PFSK-1 (cell line): ENCODE results near the gene MUC20.

Experiments
- FOXP2 ChIP-seq: optimal IDR thresholded peaks from 2 replicates; pipeline ENCODE3; 2011; ENCODE audit warnings: borderline replicate concordance, control low read depth, inconsistent platforms; ENCODE audit not compliant: insufficient read depth; ENCODE audit errors: extremely low read length, extremely low read depth
- POLR2AphosphoS5 ChIP-seq: IDR thresholded peaks from 2 replicates; pipeline ENCODE4 v1.6.1; 2012; ENCODE audit warnings: low read depth, mild to moderate bottlenecking, control low read depth, low read length, moderate library complexity
- SIN3A ChIP-seq: IDR thresholded peaks from 2 replicates; pipeline ENCODE4 v1.6.1; 2012; ENCODE audit warnings: mild to moderate bottlenecking, low read length, moderate library complexity, borderline replicate concordance; ENCODE audit not compliant: insufficient read depth
- TAF1 ChIP-seq: IDR thresholded peaks from 2 replicates; pipeline ENCODE4 v1.6.1; 2012; ENCODE audit warnings: low read length, control low read depth, borderline replicate concordance; ENCODE audit not compliant: insufficient read depth
- TF ChIP-seq, protein P1 (sequence below), 2 experiments: IDR thresholded peaks; 2 replicates each; pipeline versions ENCODE4 v1.6.1 to v1.8.0; 2011 to 2012; ENCODE audit warnings: low read depth in 2 of 2, low read length in 2 of 2, control low read depth in 1 of 2, inconsistent platforms in 1 of 2, mild to moderate bottlenecking in 1 of 2, moderate library complexity in 1 of 2; ENCODE audit not compliant: insufficient read depth in 1 of 2

Gene MUC20

GRCh38 chr3:195736866-195737490 lies 16.2 kb downstream of the MUC20 start:
- TF ChIP-seq, protein P1, sequence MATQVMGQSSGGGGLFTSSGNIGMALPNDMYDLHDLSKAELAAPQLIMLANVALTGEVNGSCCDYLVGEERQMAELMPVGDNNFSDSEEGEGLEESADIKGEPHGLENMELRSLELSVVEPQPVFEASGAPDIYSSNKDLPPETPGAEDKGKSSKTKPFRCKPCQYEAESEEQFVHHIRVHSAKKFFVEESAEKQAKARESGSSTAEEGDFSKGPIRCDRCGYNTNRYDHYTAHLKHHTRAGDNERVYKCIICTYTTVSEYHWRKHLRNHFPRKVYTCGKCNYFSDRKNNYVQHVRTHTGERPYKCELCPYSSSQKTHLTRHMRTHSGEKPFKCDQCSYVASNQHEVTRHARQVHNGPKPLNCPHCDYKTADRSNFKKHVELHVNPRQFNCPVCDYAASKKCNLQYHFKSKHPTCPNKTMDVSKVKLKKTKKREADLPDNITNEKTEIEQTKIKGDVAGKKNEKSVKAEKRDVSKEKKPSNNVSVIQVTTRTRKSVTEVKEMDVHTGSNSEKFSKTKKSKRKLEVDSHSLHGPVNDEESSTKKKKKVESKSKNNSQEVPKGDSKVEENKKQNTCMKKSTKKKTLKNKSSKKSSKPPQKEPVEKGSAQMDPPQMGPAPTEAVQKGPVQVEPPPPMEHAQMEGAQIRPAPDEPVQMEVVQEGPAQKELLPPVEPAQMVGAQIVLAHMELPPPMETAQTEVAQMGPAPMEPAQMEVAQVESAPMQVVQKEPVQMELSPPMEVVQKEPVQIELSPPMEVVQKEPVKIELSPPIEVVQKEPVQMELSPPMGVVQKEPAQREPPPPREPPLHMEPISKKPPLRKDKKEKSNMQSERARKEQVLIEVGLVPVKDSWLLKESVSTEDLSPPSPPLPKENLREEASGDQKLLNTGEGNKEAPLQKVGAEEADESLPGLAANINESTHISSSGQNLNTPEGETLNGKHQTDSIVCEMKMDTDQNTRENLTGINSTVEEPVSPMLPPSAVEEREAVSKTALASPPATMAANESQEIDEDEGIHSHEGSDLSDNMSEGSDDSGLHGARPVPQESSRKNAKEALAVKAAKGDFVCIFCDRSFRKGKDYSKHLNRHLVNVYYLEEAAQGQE (IDR thresholded peaks at IDR 0.05; ENCODE audit: insufficient read depth in 1 of 2, low read depth in 2 of 2, low read length in 2 of 2) = no peak
- TF ChIP-seq POLR2AphosphoS5 (no peak), FOXP2 (no peak), TAF1 (no peak), SIN3A (no peak)

- no peak for TF ChIP-seq SIN3A
- TF ChIP-seq FOXP2 = no peak
- TF ChIP-seq, protein P1 (IDR thresholded peaks at IDR 0.05; ENCODE audit: insufficient read depth in 1 of 2, low read depth in 2 of 2, low read length in 2 of 2) = no peak
- no peak for TF ChIP-seq TAF1
These were observed 17.7 kb downstream of the MUC20 start for GRCh38 chr3:195738274-195739044.

- no peak for TF ChIP-seq TAF1
- TF ChIP-seq SIN3A = no peak
- TF ChIP-seq POLR2AphosphoS5 = no peak
- TF ChIP-seq, protein P1 (IDR thresholded peaks at IDR 0.05; ENCODE audit: insufficient read depth in 1 of 2, low read depth in 2 of 2, low read length in 2 of 2) = no peak
- TF ChIP-seq FOXP2 = no peak
These were observed 18.9 kb downstream of the MUC20 start for GRCh38 chr3:195739561-195740111.

DNA sequence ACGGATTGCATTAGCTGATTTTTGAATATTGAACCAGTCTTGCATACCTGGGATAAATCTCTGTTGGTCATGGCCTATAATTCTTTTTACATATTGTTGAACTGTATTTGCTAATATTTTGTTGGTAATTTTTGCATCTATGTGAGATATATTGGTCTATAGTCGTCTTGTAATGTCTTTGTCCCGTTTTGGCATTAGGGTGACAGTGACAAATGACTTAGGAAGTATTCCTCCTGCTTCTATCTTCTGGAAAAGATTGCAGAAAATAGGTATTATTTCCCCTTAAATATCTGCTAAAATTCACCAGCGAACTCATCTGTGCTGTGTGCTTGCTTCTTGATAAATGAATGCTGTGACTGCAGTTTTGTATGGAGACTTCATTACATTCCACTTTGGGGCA lies 23.7 kb downstream of the MUC20 start:
- TF ChIP-seq TAF1 (no peak), POLR2AphosphoS5 (no peak), FOXP2 (no peak), SIN3A (no peak)
- TF ChIP-seq, protein P1 (IDR thresholded peaks at IDR 0.05; ENCODE audit: insufficient read depth in 1 of 2, low read depth in 2 of 2, low read length in 2 of 2) = no peak
